IMR-90 (cell line): Measurements from ENCODE around the gene KIF6.

Source experiments
- CEBPB ChIP-seq: IDR thresholded peaks from 2 replicates; pipeline ENCODE4 v1.6.1; 2012; ENCODE audit warnings: low read depth, low read length, improper control_type of control experiment
- CHD1 ChIP-seq: IDR thresholded peaks from 2 replicates; pipeline ENCODE4 v1.6.1; 2012; ENCODE audit warnings: low read depth, low read length, improper control_type of control experiment
- CTCF ChIP-seq: conservative IDR thresholded peaks from 2 replicates; pipeline ENCODE4 v1.5.1; 2012; ENCODE audit warnings: mild to moderate bottlenecking, low read depth, low read length, improper control_type of control experiment
- MAFK ChIP-seq: IDR thresholded peaks from 2 replicates; pipeline ENCODE4 v1.6.1; 2012; ENCODE audit warnings: low read depth, low read length, improper control_type of control experiment
- MAZ ChIP-seq: IDR thresholded peaks from 2 replicates; pipeline ENCODE4 v1.6.1; 2012; ENCODE audit warnings: low read depth, mild to moderate bottlenecking, low read length, improper control_type of control experiment, moderate library complexity, borderline replicate concordance
- NFE2L2 ChIP-seq: fragments of 150-350 bp; IDR thresholded peaks from 2 replicates; pipeline ENCODE4 v1.6.1; 2016; ENCODE audit warnings: low read depth, mild to moderate bottlenecking, low read length
- POLR2A ChIP-seq: IDR thresholded peaks from 2 replicates; pipeline ENCODE4 v1.6.1; 2012; ENCODE audit warnings: mild to moderate bottlenecking, low read depth, low read length
- RCOR1 ChIP-seq: IDR thresholded peaks from 2 replicates; pipeline ENCODE4 v1.6.1; 2012; ENCODE audit warnings: mild to moderate bottlenecking, low read length, improper control_type of control experiment; ENCODE audit not compliant: insufficient replicate concordance
- RFX5 ChIP-seq: IDR thresholded peaks from 2 replicates; pipeline ENCODE4 v1.8.0; 2012; ENCODE audit warnings: low read depth, mild to moderate bottlenecking, low read length, moderate library complexity
- SMC3 ChIP-seq: fragments of 150-350 bp; IDR thresholded peaks from 2 replicates; pipeline ENCODE4 v1.6.1; 2016; ENCODE audit warnings: low read depth, mild to moderate bottlenecking, antibody characterized with exemption, low read length, moderate library complexity
- TF ChIP-seq, protein P1 (sequence below): fragments of 150-350 bp; IDR thresholded peaks from 2 replicates; pipeline ENCODE4 v1.6.1; 2017; ENCODE audit warnings: mild to moderate bottlenecking, antibody characterized with exemption, low read length, low read depth

DNA sequence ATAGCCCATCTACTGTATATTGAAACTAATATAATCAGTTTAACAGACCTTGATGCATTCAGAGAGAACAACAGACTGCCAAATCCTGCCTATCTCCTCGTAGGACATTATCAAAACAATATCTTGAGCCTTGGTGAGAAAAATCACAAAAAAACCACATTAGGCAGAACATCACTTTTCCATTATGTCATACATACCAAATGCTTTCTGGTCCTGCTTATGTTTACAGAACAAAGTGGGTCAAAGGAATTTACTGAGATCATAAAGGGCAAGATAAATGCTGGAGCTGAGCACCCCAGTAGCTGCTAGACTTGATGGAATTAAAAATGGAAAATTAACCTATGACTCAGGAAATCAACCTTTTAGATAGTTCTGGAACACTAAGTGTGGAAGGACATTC lies 207.5 kb downstream of the KIF6 start:
- TF ChIP-seq CTCF (no peak), CEBPB (no peak), POLR2A (no peak), MAFK (no peak), SMC3 (no peak), RFX5 (no peak), NFE2L2 (no peak), CHD1 (no peak), RCOR1 (no peak), MAZ (no peak)
- TF ChIP-seq, protein P1, sequence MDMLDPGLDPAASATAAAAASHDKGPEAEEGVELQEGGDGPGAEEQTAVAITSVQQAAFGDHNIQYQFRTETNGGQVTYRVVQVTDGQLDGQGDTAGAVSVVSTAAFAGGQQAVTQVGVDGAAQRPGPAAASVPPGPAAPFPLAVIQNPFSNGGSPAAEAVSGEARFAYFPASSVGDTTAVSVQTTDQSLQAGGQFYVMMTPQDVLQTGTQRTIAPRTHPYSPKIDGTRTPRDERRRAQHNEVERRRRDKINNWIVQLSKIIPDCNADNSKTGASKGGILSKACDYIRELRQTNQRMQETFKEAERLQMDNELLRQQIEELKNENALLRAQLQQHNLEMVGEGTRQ = no peak
